Neuron (in vitro differentiated cells): Measurements from ENCODE around the gene BDH1.
A peak's percentile ranks its signal among the peaks of the same experiment; 100 is the strongest.
"Not testable (repeated sequence)": the region's sequence is repeated elsewhere in the genome, so short reads cannot be mapped to it uniquely, and the experiment has no call there.

Experiments
- H2AFZ ChIP-seq: one replicate; pipeline ENCODE4 v1.6.1; 2013; ENCODE audit warnings: low read depth, mild to moderate bottlenecking, inconsistent platforms, low read length, moderate library complexity
- H3K27me3 ChIP-seq: one replicate; pipeline ENCODE4 v1.6.1; 2013; ENCODE audit warnings: low read length; ENCODE audit not compliant: insufficient read depth
- H3K36me3 ChIP-seq: one replicate; pipeline ENCODE4 v1.6.1; 2013; ENCODE audit warnings: low read length; ENCODE audit not compliant: insufficient read depth
- H3K4me1 ChIP-seq: one replicate; pipeline ENCODE4 v1.6.1; 2013; ENCODE audit warnings: low read length; ENCODE audit not compliant: insufficient read depth
- H3K4me3 ChIP-seq: 2 replicates; pipeline ENCODE4 v1.5.1; 2013; ENCODE audit warnings: mild to moderate bottlenecking, low read length, moderate library complexity
- H3K9me3 ChIP-seq: one replicate; pipeline ENCODE4 v1.6.1; 2013; ENCODE audit warnings: low read length

Gene BDH1

DNA sequence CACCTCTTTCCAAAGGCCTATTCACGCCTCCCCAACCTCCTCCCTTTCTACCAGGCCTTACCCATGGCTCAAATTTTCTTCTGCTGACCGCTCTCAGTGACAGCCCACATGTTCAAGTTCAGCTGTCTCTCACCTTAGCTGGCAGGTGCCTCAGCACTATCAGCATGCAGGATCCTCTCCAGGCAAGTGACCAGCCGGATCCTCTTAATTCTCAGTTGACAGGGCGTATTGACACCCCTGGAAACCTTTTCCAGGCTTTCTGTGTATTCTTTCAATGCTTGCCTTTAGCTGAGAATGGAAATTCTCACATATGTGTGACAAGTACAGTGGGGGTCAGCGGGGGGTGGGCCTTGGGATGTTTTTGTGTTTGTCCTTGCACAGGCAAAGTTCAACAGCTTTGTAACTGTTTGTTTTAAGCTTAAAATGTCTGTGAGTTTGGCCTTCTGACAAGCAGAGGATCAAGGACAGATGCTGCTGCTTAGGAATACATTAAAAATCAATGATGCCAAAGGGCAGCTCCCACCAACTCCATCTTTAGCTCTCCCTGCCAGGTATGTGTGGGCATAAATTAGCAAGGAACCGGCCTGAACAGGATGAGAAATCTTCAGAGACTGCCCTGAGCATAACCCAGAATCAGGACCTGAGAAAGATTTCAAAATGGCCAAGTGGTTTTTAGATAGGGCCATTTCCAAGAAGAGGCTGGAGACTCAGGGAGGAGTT is 17.4 kb upstream of the BDH1 start:
- Histone ChIP-seq H3K4me1 (peaks cover 9% of the 10 kb centered on the region), H3K4me3 (no peak overlapping the region), H2AFZ (no peak overlapping the region), H3K36me3 (no peaks in the 10 kb centered on the region), H3K9me3 (no peaks in the 10 kb centered on the region), H3K27me3 (no peaks in the 10 kb centered on the region)

DNA sequence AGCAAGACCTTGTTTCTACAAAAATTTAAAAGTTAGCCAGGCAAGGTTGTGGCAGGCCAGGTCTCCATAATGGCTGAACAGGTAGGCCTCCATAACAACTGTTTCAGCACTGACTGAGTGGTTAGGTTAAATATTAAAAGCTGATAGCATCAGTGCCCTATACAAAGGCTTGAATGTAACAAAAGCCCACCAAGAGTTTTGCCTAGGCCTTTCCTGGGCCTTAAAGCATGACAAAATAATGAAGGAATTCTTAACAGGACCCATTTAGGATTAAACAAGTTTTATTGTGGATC is 16.1 kb upstream of the BDH1 start:
- not testable (repeated sequence) for H3K36me3 ChIP-seq, H3K27me3 ChIP-seq, H3K4me3 ChIP-seq, H2AFZ ChIP-seq, H3K9me3 ChIP-seq
- H3K4me1 ChIP-seq = peaks cover 23% of the 10 kb centered on the region

DNA sequence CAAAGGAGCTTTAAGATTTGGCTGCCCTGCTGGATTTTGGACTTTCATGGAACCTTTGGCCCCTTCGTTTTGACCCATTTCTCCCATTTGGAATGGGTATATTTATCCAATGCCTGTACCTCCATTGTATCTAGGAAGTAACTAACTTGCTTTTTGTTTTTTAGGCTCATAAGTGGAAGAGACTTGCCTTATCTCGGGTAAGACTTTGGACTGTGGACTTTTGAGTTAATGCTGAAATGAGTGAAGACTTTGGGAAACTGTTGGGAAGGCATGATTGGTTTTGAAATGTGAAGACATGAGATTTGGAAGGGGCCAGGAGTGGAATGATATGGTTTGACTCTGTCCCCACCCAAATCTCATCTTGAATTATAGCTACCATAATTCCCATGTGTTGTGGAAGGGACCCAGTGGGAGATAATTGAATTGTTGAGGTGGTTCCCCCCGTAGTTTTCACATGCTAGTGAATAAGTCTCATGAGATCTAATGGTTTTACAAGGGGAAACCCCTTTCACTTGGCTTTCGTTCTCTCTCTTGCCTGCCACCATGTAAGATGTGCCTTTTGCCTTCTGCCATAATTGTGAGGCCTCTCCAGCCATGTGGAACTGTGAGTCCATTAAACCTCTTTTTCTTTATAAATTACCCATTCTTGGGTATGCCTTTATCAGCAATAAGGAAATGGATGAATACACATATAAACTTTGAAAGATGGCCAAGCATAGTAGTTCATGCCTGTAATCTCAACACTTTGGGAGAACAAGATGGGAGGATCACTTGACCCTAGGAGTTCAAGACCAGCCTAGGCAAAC is 15.5 kb upstream of the BDH1 start:
- not testable (repeated sequence) for H3K9me3 ChIP-seq

DNA sequence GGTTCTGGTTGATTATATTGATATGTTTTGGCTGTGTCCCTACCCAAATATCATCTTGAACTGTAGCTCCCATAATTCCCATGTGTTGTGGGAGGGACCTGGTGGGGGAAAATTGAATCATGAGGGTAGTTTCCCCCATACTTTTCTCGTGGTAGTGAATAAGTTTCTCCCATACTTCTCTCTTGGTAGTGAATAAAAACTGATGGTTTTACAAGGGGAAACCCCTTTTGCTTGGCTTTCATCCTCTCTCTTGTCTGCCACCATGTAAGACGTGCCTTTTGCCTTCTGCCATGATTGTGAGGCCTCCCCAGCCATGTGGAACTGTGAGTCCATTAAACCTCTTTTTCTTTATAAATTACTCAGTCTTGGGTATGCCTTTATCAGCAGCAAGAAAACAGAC is 13.7 kb upstream of the BDH1 start:
- H3K27me3 ChIP-seq, H3K4me3 ChIP-seq, H2AFZ ChIP-seq, H3K9me3 ChIP-seq, H3K36me3 ChIP-seq: not testable (repeated sequence)
- H3K4me1 ChIP-seq = peaks cover 25% of the 10 kb centered on the region

More for the DNA sequence above, 15.5 kb upstream of the BDH1 start:
- H3K36me3 ChIP-seq, H2AFZ ChIP-seq, H3K27me3 ChIP-seq, H3K4me3 ChIP-seq: not testable (repeated sequence)
- H3K4me1 ChIP-seq = peaks cover 25% of the 10 kb centered on the region

DNA sequence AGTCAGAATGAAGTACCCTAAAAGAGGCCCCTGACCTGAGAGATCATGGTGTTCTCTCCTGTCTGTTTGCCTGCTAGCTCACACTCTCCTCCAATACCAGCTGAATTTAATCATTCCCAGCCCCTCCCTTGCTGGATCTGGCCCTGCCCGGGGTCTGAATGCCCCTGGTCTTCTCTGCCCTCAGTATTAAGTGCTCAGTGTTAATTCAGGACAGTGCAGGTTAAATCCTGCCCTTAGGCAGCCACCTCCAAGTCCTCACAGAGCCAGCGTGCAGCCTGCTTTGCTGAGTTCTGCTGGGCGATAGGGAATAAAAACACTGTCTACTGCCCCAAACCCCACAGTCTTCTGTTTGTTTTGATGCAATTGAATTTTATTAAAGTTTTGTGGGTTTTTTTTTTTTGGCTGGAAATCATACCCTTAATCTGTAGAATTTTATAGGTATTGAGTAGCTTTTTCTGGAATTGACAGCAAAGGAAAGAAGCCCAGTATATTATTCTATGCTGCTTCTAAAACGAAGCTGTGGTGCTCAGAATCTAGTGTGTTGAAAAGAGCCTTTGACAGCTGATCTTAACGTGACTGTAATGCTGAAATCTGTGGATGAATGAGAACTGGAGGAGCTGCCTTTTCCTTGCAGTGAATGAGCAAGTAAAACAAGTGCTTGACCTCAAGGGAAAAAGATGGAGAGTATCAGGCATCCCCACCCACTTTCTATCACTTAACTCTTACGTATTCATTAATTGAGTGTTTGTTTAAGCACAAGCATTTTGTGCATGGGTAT is 12.3 kb upstream of the BDH1 start:
- no peak overlapping the region for H2AFZ ChIP-seq
- no peaks in the 10 kb centered on the region for H3K27me3 ChIP-seq
- peaks cover 25% of the 10 kb centered on the region for H3K4me1 ChIP-seq
- peaks cover 2% of the 10 kb centered on the region for H3K9me3 ChIP-seq
- no peaks in the 10 kb centered on the region for H3K36me3 ChIP-seq
- no peak overlapping the region for H3K4me3 ChIP-seq

DNA sequence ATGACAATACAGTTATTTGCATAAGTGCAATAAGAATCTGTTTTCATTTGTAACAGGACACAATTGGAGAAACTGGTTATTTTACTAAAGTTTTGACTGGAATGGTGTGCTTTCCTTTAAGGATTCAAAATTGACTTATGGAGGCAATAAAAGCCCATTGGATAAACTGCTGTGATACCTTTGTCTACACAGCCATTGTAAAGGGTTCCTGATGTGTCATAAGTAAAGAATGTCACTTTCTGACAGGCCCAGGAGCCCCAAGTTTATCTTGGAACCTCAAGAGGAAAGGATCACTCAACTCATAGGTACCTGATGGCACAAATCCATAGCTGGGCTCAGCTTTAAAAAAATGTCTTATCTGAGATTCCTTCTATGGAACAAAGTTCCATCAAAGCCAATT is 10.4 kb upstream of the BDH1 start:
- H3K36me3 ChIP-seq, H3K4me3 ChIP-seq, H3K9me3 ChIP-seq, H2AFZ ChIP-seq, H3K27me3 ChIP-seq: not testable (repeated sequence)
- H3K4me1 ChIP-seq = peaks cover 35% of the 10 kb centered on the region

DNA sequence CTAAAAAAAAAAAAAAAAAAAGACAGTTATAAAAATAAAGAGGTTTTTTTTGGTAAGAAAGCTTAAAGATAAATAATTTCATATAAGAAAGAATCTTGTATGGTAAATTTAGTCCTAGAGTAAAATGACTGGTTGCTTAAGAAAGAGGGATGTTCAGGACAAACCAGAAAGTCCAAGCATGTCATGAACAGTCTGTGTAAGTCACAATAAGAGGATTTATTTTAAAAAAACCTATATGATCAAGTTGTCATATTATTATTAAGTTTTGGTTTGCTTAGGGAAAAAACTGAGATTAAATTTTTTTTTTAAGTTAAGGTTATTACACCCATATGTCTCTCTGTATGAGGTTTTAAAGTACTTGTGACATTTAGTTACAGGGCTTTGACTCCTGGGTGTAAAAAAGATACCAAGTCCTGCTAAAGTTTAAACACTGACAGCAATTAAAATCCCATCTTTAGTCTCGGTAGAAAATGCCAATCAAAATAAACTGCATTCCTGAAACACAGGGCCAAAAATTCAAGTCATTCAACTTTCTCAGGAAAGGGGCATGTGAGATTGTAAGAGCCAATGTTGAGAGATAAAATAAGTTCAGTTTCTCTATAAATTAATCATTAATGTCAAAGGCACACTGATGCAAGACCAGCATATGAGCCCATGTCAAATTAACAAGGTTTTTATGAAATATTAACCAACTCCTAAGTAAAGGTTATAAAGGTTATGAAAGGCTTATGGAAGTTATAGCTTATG is 8.5 kb upstream of the BDH1 start:
- no peak overlapping the region for H3K4me3 ChIP-seq
- H3K4me1 ChIP-seq = peaks cover 35% of the 10 kb centered on the region
- H3K9me3 ChIP-seq = peaks cover 2% of the 10 kb centered on the region
- H3K27me3 ChIP-seq = peaks cover 4% of the 10 kb centered on the region
- H3K36me3 ChIP-seq = no peaks in the 10 kb centered on the region
- H2AFZ ChIP-seq = no peak overlapping the region

DNA sequence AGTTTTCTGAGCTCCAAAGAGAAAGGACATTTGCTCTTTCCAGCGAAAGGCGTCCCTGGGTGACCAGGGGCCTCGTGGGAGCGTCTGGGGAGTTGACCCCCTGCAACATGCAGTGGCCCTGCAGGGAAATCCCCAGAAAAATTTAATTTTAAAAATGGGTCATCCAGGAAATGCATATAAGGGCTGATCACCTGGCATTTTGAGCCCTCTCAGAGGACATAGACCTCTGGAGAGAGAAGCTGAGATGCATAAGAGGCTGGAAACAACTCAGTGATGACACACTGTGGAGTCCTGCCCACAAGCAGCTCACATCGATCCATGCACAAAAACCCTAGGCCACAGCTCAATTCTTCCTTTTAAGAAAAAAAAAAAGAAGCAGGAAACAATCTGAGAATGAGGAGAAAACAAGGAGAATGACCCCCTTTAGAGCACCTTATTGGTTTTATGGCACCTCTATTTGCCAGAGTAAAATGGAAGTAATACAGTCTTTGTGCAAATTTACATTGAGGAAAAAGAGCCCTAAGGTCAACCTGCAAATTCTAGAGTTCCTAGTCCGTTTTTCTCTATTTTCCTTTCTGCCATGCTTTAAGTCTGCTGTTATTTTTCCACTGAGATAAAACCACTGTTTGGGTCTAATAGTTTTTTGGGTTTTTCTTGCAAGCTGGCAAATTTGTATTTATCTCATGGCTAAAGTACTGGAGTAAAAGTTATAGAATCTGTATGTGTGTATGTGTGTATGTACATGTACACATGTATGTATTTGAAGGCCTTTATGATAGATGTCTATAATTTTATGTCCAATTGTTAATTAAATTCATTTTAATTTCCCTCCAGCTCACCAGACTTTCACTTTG is 6.9 kb upstream of the BDH1 start:
- peaks cover 6% of the 10 kb centered on the region for H3K27me3 ChIP-seq
- peak overlapping the region; percentile 32 for H2AFZ ChIP-seq
- H3K9me3 ChIP-seq = peaks cover 2% of the 10 kb centered on the region
- H3K4me3 ChIP-seq = no peak overlapping the region
- no peaks in the 10 kb centered on the region for H3K36me3 ChIP-seq
- H3K4me1 ChIP-seq = peaks cover 20% of the 10 kb centered on the region

DNA sequence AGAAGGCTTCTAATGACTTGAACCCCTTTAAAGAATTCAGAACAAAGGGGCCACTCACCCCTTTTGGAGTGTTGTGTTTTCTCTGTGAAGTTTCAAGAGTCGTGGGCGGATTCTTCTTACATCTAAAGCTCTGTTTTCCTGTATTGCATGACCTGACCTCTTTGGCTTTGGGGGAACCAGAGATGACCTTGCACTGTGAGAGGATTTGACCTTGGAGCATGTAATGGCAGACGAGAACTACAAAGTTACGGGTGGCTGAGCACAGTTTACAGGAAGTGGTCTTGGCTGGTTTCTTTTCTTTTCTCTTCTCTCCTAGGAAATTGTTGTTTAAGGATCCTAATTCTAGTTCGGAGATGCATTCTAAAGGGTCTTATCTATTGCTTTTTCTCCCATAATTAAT is 6.2 kb upstream of the BDH1 start:
- H3K36me3 ChIP-seq = no peaks in the 10 kb centered on the region
- peaks cover 10% of the 10 kb centered on the region for H3K27me3 ChIP-seq
- H2AFZ ChIP-seq = peak overlapping the region; percentile 32
- peaks cover 2% of the 10 kb centered on the region for H3K9me3 ChIP-seq
- no peak overlapping the region for H3K4me3 ChIP-seq
- H3K4me1 ChIP-seq = peaks cover 13% of the 10 kb centered on the region

DNA sequence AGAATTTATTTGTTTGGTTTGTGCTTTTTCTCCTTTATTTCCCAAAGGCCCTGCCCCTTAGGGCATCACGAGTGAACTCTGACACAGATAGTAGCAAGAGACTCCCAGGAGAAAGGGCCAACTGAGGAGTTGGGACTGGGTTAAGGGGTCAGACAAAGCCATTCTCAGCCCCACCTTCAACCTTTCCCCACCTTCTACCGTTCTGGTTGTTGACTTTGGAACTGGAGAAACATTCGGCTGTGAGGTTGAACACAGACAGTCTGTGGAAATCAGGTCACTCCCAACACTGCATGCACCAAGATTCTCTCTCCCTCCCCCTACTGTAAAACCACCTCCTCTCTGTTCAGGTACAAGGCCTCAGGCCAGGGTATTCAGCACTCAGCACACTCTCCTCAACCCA is 3.9 kb upstream of the BDH1 start:
- no peak overlapping the region for H2AFZ ChIP-seq
- peaks cover 10% of the 10 kb centered on the region for H3K27me3 ChIP-seq
- H3K9me3 ChIP-seq = peaks cover 2% of the 10 kb centered on the region
- no peaks in the 10 kb centered on the region for H3K36me3 ChIP-seq
- H3K4me1 ChIP-seq = peaks cover 11% of the 10 kb centered on the region
- no peak overlapping the region for H3K4me3 ChIP-seq

DNA sequence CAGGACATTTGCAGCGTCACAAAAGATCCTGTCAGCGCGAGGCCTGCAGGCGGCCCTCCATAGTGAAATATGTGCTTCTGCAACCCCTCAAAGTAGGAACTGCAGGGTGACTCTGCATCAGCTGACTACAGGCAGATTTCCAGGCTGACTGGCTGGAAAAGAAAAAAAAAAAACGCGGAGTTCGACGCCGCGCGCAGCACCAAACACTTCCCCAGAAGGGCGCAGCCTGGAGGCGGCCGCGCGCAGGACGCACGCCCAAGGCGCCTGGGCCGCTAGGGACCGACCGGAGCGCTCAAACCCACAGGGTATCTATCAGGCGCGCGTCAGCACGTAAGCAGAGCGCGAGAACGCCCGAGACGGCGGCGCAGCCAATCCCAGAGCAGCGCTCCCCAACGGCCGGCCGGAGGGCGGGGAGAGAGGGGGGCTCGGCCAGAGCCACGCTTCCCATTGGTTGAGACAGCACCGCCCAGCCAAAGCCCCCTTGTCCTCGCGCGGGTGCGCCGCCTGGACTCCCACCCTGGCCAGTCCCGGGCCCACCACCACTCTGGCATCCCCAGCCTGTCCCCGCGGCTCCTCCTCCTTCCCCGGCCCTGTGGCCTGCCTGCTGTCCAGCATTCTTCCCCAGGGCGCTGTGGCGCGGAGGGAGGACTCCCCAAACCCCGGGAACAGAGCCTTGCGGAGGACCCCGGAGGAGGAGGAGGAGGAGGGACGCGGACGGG is 1.0 kb downstream of the BDH1 start:
- Histone ChIP-seq H3K4me1 (peaks cover 3% of the 10 kb centered on the region), H3K27me3 (peaks cover 8% of the 10 kb centered on the region), H3K36me3 (no peaks in the 10 kb centered on the region), H3K4me3 (peak overlapping the region; percentile 78), H3K9me3 (peaks cover 2% of the 10 kb centered on the region), H2AFZ (peak overlapping the region; percentile 67)

DNA sequence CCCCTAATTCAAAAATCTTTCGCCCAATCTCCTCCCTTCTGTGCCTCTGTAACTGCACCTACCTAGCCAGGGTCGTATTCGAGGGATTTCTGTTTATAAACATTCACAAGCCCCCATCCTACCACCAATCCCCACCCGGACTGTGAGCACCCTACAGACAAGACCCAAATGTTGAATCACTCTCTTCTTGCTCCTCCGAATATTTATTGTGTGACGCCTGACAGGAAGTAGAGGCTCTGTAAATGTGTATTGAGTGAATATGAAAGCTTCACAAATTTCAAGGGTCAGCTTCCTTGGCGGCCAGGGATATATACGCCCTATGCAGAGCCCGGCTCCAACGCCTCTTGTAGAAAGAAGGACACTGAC is 1.6 kb downstream of the BDH1 start:
- Histone ChIP-seq H3K9me3 (peaks cover 2% of the 10 kb centered on the region), H2AFZ (peak overlapping the region; percentile 67), H3K4me1 (peaks cover 3% of the 10 kb centered on the region), H3K4me3 (peak overlapping the region; percentile 78), H3K27me3 (peaks cover 6% of the 10 kb centered on the region), H3K36me3 (no peaks in the 10 kb centered on the region)
